ENCODE measurements around the gene ADAMTS2. TPM values are rescaled to one million over a fixed set of nuclear protein-coding genes. Genes with fewer than 3 reads are reported as not detected.

The ADAMTS2 gene
- total RNA-seq, 1 experiment from 2014 or later = 1.7 TPM

DNA sequence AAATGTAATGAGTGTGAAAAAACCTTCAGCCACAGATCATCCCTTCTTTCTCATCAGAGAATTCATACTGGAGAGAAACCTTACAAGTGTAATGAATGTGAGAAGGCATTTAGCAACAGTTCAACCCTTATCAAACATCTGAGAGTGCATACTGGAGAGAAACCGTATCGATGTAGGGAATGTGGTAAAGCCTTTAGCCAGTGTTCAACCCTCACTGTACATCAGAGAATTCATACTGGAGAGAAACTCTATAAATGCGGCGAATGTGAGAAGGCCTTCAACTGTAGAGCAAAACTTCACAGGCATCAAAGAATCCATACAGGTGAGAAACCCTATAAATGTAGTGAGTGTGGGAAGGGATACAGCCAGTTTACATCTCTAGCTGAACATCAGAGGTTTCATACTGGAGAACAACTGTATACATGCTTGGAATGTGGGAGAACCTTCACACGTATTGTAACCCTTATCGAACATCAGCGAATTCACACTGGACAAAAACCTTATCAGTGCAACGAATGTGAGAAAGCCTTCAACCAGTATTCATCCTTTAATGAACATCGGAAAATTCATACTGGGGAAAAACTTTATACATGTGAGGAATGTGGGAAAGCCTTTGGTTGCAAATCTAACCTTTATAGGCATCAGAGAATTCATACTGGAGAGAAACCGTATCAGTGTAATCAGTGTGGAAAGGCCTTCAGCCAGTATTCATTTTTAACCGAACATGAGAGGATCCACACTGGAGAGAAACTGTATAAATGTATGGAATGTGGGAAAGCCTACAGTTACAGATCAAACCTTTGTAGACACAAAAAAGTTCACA lies 265.9 kb downstream of the ADAMTS2 start:
- Histone ChIP-seq H3K27me3 (ENCODE audit: control insufficient read depth, insufficient read depth, low read length) (no peaks in the 10 kb centered on the region), H3K4me3 (ENCODE audit: insufficient read depth, low read depth, low read length) (no peak overlapping the region), H3K36me3 (replicated peaks; ENCODE audit: control insufficient read depth, insufficient read depth, low read length) (no peaks in the 10 kb centered on the region)
- no peak for DNase-seq

DNA sequence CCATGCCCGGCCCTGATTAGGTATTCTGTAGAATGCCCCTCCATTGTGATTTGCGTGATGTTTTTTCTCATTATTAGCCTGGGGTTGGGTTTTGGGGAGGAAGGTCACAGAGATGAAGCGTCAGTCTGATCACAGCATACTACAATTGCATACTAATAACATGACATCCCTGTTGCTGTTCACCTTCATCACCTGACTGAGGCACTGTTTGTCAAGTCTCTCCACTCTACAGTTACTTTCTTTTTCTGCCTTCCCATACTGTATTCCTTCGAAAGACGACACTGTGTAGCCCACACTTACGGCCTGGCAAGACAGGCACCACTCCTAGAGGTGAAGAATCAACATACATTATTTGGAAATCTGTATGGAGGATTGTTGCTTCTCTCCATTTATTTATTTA lies 279.6 kb downstream of the ADAMTS2 start:
- Histone ChIP-seq H3K36me3 (replicated peaks; ENCODE audit: control insufficient read depth, insufficient read depth, low read length) (no peaks in the 10 kb centered on the region), H3K27me3 (ENCODE audit: control insufficient read depth, insufficient read depth, low read length) (no peaks in the 10 kb centered on the region), H3K4me3 (ENCODE audit: insufficient read depth, low read depth, low read length) (no peak overlapping the region)
- no peak for DNase-seq

DNA sequence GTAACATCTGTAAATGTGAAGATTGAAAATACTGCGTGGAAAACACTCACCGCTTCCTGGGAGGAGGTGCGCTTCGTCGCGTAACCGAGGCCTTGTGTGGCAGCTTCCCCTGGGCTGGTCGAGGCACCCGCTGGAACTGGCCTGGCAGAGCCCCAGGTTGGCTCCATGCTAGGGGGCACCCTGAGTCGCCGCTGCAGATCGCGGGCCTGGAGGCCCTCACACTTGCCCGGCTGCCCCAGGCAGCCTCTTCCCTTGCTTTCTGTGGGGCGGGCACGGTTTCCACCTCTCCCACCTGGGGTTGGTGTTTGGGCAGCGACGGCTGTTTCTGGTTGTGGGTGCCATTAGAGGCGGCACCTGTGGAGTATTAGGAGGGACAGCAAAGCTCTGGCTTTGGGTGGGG lies 284.2 kb downstream of the ADAMTS2 start:
- Histone ChIP-seq H3K27me3 (ENCODE audit: control insufficient read depth, insufficient read depth, low read length) (no peaks in the 10 kb centered on the region), H3K36me3 (replicated peaks; ENCODE audit: control insufficient read depth, insufficient read depth, low read length) (no peaks in the 10 kb centered on the region), H3K4me3 (ENCODE audit: insufficient read depth, low read depth, low read length) (no peak overlapping the region)
- DNase-seq = no peak

Other genes starting within 250 kb of the ADAMTS2 start
- 25.5 and 27.5 TPM in 2 replicates for gene RUFY1, start 205.1 kb upstream of the ADAMTS2 start, total RNA-seq (2014; rRNA removed; shearing (Covaris generic))

Measured in H7 (cell line).